Chondrocyte (in vitro differentiated cells): ENCODE data around the gene LRP3. TPM values are rescaled to one million over a fixed set of nuclear protein-coding genes. Genes with fewer than 3 reads are reported as not detected.

Experiments used
- DNase-seq: peaks from one replicate; pipeline ENCODE4 v3.0.0; 2021; ENCODE audit warnings: mixed read lengths, low spot score
- H3K27ac Mint-ChIP-seq: one replicate; pipeline ENCODE4 v1.8.0; 2021; ENCODE audit warnings: mild to moderate bottlenecking, moderate library complexity, mixed read lengths; ENCODE audit not compliant: unreplicated experiment
- H3K27me3 Mint-ChIP-seq: 2 replicates; pipeline ENCODE4 v1.8.0; 2021; ENCODE audit warnings: low read depth, mixed read lengths
- H3K36me3 Mint-ChIP-seq: 2 replicates; pipeline ENCODE4 v1.8.0; 2021; ENCODE audit warnings: low read depth, mixed read lengths
- H3K4me1 Mint-ChIP-seq: 2 replicates; pipeline ENCODE4 v1.8.0; 2021; ENCODE audit warnings: low read depth, mild to moderate bottlenecking, mixed read lengths
- H3K4me3 Mint-ChIP-seq: one replicate; pipeline ENCODE4 v1.8.0; 2021; ENCODE audit warnings: mild to moderate bottlenecking, moderate library complexity, mixed read lengths; ENCODE audit not compliant: unreplicated experiment
- H3K9me3 Mint-ChIP-seq: 2 replicates; pipeline ENCODE4 v1.8.0; 2021; ENCODE audit warnings: low read depth, mixed read lengths
- total RNA-seq: library from RNA; stranded (reverse); gene quantifications from 3 replicates; pipeline ENCODE4 v1.2.1, GENCODE V29; 2021
- TF ChIP-seq, protein P1 (sequence below): fragments of 200-600 bp; sonication (generic); IDR thresholded peaks from 2 replicates; pipeline ENCODE4 v1.5.0; 2021; ENCODE audit warnings: antibody characterized with exemption, mild to moderate bottlenecking, moderate library complexity

Gene LRP3
- total RNA-seq, 1 donor from 2014 or later = 33.2 TPM

DNA sequence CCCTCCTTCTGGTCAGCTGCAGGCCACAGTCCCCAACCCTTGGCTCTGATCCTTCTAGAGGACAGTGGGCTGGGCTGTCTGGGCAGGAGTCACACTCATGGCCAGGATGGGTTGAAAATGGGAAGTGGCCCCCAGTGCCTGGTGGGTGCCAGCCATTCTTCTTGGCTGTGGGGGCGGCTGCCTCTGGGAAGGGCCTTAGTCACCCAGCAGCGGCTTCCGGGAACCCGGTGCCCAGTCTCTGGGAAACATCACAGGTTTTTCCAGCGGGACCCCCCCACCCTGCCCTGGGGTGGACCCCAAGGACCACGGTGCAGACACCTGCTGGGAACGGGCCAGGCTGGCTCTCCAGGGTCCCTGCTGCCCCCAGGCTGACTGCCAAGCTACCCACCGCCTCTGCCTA is 58.8 kb downstream of the LRP3 start:
- H3K27ac Mint-ChIP-seq = no peak overlapping the region
- no peak overlapping the region for H3K4me3 Mint-ChIP-seq
- H3K9me3 Mint-ChIP-seq = peaks cover 3% of the 10 kb centered on the region
- no peak for DNase-seq
- no peaks in the 10 kb centered on the region for H3K4me1 Mint-ChIP-seq
- TF ChIP-seq, protein P1, sequence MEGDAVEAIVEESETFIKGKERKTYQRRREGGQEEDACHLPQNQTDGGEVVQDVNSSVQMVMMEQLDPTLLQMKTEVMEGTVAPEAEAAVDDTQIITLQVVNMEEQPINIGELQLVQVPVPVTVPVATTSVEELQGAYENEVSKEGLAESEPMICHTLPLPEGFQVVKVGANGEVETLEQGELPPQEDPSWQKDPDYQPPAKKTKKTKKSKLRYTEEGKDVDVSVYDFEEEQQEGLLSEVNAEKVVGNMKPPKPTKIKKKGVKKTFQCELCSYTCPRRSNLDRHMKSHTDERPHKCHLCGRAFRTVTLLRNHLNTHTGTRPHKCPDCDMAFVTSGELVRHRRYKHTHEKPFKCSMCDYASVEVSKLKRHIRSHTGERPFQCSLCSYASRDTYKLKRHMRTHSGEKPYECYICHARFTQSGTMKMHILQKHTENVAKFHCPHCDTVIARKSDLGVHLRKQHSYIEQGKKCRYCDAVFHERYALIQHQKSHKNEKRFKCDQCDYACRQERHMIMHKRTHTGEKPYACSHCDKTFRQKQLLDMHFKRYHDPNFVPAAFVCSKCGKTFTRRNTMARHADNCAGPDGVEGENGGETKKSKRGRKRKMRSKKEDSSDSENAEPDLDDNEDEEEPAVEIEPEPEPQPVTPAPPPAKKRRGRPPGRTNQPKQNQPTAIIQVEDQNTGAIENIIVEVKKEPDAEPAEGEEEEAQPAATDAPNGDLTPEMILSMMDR = no peak
- H3K36me3 Mint-ChIP-seq = peaks cover under 1% of the 10 kb centered on the region
- peaks cover 7% of the 10 kb centered on the region for H3K27me3 Mint-ChIP-seq

DNA sequence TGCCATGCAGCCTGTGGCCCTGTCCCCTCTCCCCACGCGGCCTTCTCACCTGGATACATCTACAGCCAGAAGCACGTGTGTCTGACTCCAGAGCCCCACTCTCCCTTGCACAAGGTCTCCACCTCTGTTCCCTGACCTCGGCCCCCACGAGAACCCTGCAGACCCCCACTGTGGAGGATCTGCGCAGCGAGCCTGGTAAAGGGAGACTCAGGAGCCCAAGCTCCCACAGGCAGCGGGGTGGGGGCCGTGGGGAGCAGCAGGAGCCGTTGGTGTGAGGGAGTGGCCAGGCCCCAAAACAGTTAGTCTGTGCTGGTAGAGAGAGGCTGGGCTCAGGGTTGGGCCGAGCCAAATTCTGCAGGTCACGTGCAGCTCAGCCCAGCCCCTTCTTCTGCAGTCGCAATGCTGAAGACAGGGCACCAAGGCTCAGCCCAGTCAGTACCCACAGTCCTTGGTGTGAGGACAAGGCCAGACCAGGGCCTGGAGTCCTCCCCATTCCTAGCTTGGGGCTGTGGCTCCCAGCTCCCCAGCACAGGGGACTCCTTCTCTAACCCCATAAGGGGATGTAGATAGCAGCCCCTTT is 60.2 kb downstream of the LRP3 start:
- H3K27me3 Mint-ChIP-seq = peaks cover 7% of the 10 kb centered on the region
- no peaks in the 10 kb centered on the region for H3K4me1 Mint-ChIP-seq
- DNase-seq = no peak
- H3K36me3 Mint-ChIP-seq = peaks cover 3% of the 10 kb centered on the region
- TF ChIP-seq, protein P1 = no peak
- H3K4me3 Mint-ChIP-seq = no peak overlapping the region
- H3K27ac Mint-ChIP-seq = no peak overlapping the region
- peaks cover 7% of the 10 kb centered on the region for H3K9me3 Mint-ChIP-seq

DNA sequence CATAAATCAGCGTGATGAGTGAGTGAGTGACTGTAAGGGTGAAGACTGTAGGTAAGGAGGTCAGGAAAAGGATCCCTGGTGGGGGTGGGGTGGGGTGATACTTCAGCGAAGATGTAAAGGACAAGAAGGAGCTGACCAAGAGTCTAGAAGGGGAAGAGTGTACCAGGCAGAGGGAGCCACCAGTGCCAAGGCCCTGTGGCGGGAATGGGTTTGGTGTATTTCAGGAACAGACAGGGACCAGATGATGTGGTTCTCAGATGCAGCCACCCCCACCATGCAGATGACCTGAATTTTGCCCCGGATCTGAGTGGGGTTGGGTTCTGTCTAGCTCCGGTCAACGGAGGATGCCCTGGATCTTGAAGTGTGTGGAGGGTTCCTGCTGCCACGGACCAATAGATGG is 61.7 kb downstream of the LRP3 start:
- Mint-ChIP-seq H3K4me3 (no peak overlapping the region), H3K9me3 (peaks cover 7% of the 10 kb centered on the region), H3K27me3 (peaks cover 8% of the 10 kb centered on the region), H3K27ac (no peak overlapping the region), H3K36me3 (peaks cover 3% of the 10 kb centered on the region), H3K4me1 (no peaks in the 10 kb centered on the region)
- TF ChIP-seq, protein P1 = no peak
- DNase-seq = no peak

DNA sequence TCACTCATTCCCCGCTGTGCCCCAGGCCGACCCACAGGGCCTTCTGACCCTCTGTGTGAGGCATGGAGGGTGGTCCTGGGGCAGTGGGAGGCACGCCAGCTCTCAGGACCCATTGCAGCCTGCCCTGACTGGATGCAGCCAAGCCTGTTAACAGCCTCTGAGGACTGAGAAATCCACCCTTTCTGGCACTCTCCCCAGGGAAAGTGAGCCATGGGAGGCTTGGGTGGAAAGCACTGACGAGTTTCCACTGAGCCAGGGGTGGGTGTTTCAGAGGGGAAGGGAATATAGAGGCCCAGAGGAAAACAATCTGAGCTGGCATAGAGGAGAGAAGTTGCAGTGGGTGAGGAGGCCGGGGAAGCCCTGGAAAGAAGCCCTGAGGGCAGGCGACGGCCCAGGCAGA is 62.1 kb downstream of the LRP3 start:
- Mint-ChIP-seq H3K36me3 (peaks cover 3% of the 10 kb centered on the region), H3K27ac (no peak overlapping the region), H3K27me3 (peaks cover 8% of the 10 kb centered on the region), H3K4me1 (no peaks in the 10 kb centered on the region), H3K4me3 (no peak overlapping the region), H3K9me3 (peaks cover 7% of the 10 kb centered on the region)
- TF ChIP-seq, protein P1 = no peak
- no peak for DNase-seq

DNA sequence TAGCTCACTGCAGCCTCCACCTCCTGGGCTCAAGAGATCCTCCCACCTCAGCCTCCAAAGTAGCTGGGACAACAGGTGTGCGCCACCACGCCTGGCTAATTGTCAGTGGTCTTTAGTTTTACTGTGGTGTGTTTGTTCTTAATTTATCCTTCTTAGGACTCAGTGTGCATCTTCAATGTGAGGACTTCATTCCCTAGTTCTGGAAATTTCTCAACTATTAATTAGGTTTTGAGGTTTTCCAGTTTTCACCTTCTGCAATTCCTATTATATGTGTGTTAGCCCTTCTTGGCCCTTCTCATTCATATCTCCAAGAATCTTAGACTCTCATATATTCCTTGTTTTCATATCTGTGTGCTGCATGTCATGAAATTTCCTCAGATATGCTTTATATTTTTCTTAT is 63.7 kb downstream of the LRP3 start:
- no peak for DNase-seq
- Mint-ChIP-seq H3K27ac (no peak overlapping the region), H3K36me3 (peaks cover 3% of the 10 kb centered on the region), H3K4me3 (no peak overlapping the region), H3K9me3 (peaks cover 7% of the 10 kb centered on the region), H3K4me1 (no peaks in the 10 kb centered on the region), H3K27me3 (peaks cover 8% of the 10 kb centered on the region)
- TF ChIP-seq, protein P1 = no peak

Other genes starting within 250 kb of the LRP3 start
- 28.7 to 31.8 TPM (median 29.8 TPM) in 3 replicates for gene CEP89, start 222.4 kb upstream of the LRP3 start, total RNA-seq
- gene FAAP24, start 222.1 kb upstream of the LRP3 start, total RNA-seq = 3.2 to 5.4 TPM (median 5.1 TPM) in 3 replicates
- 5.4 to 8.5 TPM (median 6.5 TPM) in 3 replicates for gene RHPN2, start 129.4 kb upstream of the LRP3 start, total RNA-seq
- 6.3 to 8.7 TPM (median 7.1 TPM) in 3 replicates for gene GPATCH1, start 113.1 kb upstream of the LRP3 start, total RNA-seq
- gene WDR88, start 62.2 kb upstream of the LRP3 start, total RNA-seq = not detected in 3 replicates
- gene SLC7A10, start 31.5 kb downstream of the LRP3 start, total RNA-seq = not detected in 3 replicates
- 0.56 to 2.2 TPM (median 1.7 TPM) in 3 replicates for gene CEBPA, start 108.2 kb downstream of the LRP3 start, total RNA-seq
- 16.3 to 54.4 TPM (median 50.2 TPM) in 3 replicates for gene CEBPG, start 179.4 kb downstream of the LRP3 start, total RNA-seq